ENCODE results near the gene ZC2HC1B. TPM values are rescaled to one million over a fixed set of nuclear protein-coding genes. Genes with fewer than 3 reads are reported as not detected.

ZC2HC1B gene
- total RNA-seq, 1 donor, result not detected

DNA sequence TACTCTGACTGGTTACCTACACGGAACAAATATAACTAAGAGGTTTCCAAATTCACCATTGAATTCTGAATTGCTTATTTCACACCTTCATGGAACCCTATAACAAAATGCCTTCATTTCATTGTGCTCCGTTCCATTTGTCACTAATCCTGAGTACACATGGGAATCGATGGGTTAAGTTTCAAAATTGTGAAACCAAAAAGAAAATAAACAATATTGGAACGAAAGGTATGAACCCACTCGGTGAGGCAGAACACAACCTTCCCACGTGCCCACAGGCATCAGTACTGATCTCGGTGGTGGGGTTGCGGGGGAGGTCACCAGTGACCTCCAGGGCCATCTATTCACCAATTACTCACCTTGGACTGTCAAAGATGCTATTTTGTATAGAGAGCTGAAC is 109.8 kb downstream of the ZC2HC1B start:
- TF ChIP-seq, protein P1, sequence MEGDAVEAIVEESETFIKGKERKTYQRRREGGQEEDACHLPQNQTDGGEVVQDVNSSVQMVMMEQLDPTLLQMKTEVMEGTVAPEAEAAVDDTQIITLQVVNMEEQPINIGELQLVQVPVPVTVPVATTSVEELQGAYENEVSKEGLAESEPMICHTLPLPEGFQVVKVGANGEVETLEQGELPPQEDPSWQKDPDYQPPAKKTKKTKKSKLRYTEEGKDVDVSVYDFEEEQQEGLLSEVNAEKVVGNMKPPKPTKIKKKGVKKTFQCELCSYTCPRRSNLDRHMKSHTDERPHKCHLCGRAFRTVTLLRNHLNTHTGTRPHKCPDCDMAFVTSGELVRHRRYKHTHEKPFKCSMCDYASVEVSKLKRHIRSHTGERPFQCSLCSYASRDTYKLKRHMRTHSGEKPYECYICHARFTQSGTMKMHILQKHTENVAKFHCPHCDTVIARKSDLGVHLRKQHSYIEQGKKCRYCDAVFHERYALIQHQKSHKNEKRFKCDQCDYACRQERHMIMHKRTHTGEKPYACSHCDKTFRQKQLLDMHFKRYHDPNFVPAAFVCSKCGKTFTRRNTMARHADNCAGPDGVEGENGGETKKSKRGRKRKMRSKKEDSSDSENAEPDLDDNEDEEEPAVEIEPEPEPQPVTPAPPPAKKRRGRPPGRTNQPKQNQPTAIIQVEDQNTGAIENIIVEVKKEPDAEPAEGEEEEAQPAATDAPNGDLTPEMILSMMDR (IDR thresholded peaks at IDR 0.05; ENCODE audit: insufficient read depth, low read depth, low read length), result no peak
- H3K4me3 ChIP-seq (ENCODE audit: low read depth, low read length), result no peak overlapping the region
- no peak for DNase-seq (ENCODE audit: low read depth)

GRCh38 chr6:143976806-143977349 is 112.6 kb downstream of the ZC2HC1B start:
- H3K4me3 ChIP-seq (ENCODE audit: low read depth, low read length), result no peak overlapping the region
- TF ChIP-seq, protein P1 (IDR thresholded peaks at IDR 0.05; ENCODE audit: insufficient read depth, low read depth, low read length), result no peak
- DNase-seq (ENCODE audit: low read depth), result no peak

DNA sequence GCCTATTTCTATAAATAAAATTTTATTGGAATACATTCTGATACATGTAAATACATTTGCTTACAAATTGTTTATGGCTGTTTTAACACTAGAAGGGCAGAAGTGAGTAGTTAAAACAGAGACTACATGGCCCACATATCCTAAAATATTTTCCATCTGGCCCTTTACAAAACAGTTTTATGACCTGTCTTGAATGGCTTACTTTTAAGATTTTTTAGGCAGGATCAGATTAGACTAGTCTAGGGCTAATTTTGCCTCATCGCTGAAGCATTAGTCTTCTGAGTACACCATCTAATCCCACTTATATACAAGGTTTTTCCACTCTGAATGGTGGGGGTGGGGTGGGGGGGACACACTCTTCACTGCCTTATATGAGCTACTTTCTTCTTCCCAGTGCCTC is 116.6 kb downstream of the ZC2HC1B start:
- TF ChIP-seq, protein P1 (IDR thresholded peaks at IDR 0.05; ENCODE audit: insufficient read depth, low read depth, low read length), result no peak
- H3K4me3 ChIP-seq (ENCODE audit: low read depth, low read length), result no peak overlapping the region
- peak; percentile 91 for DNase-seq (ENCODE audit: low read depth)

GRCh38 chr6:143982968-143983367 is 118.7 kb downstream of the ZC2HC1B start:
- TF ChIP-seq, protein P1 (IDR thresholded peaks at IDR 0.05; ENCODE audit: insufficient read depth, low read depth, low read length), result no peak
- no peak overlapping the region for H3K4me3 ChIP-seq (ENCODE audit: low read depth, low read length)
- no peak for DNase-seq (ENCODE audit: low read depth)

GRCh38 chr6:143984666-143985065 is 120.4 kb downstream of the ZC2HC1B start:
- no peak for DNase-seq (ENCODE audit: low read depth)
- H3K4me3 ChIP-seq (ENCODE audit: low read depth, low read length), result no peak overlapping the region
- TF ChIP-seq, protein P1 (IDR thresholded peaks at IDR 0.05; ENCODE audit: insufficient read depth, low read depth, low read length), result no peak

DNA sequence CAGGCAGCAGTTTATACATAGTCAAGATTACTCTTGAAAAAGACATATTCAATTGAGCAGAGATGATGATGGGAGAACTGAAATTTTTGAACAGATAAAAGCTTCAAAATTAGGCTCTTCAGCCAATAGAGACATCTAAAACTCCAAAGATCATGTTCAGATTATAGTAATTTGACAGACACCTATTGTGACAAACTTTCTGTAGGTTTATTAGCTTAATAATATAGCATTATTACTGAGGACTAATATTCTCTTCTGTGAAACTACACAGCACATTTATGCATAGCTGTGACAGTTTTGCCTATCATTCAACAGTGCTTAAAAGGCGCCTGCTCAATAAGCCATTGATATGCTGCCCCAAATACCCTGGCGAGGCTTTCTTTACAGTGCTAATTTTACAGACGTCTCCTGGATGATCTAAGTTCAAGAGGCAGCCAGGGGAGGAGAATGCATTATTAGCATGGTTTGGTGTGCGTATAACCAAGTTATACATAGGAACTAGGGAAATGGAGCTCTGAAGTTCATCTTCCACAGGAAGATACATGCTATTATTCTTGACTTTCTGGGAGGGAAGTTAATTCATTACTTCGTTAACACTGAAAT is 122.3 kb downstream of the ZC2HC1B start:
- no peak for DNase-seq (ENCODE audit: low read depth)
- no peak overlapping the region for H3K4me3 ChIP-seq (ENCODE audit: low read depth, low read length)
- TF ChIP-seq, protein P1 (IDR thresholded peaks at IDR 0.05; ENCODE audit: insufficient read depth, low read depth, low read length), result no peak

Small RNA genes lying within 50 kb of the gene (small RNA-seq; reads per million reads assigned to genes)
- not detected for gene ZC2HC1B

Other genes with a start within 250 kb of the ZC2HC1B start
- 51.4 and 62.5 TPM in 2 replicates for gene PHACTR2, start 186.5 kb upstream of the ZC2HC1B start, total RNA-seq
- gene LTV1, start 21.1 kb upstream of the ZC2HC1B start, total RNA-seq, result 19.6 and 24.2 TPM in 2 replicates
- 12.1 and 13.5 TPM in 2 replicates for gene PLAGL1, start 143.8 kb downstream of the ZC2HC1B start, total RNA-seq
- gene SF3B5, start 231.1 kb downstream of the ZC2HC1B start, total RNA-seq, result 78.6 and 92.8 TPM in 2 replicates

Measured in fibroblast of villous mesenchyme (primary cell).